ENCODE measurements around the gene MRTFA. TPM values are rescaled to one million over a fixed set of nuclear protein-coding genes. Genes with fewer than 3 reads are reported as not detected.

Gene MRTFA
- total and polyA plus RNA-seq, 10 donors = 17.6 to 138 (median 83.9) TPM

DNA sequence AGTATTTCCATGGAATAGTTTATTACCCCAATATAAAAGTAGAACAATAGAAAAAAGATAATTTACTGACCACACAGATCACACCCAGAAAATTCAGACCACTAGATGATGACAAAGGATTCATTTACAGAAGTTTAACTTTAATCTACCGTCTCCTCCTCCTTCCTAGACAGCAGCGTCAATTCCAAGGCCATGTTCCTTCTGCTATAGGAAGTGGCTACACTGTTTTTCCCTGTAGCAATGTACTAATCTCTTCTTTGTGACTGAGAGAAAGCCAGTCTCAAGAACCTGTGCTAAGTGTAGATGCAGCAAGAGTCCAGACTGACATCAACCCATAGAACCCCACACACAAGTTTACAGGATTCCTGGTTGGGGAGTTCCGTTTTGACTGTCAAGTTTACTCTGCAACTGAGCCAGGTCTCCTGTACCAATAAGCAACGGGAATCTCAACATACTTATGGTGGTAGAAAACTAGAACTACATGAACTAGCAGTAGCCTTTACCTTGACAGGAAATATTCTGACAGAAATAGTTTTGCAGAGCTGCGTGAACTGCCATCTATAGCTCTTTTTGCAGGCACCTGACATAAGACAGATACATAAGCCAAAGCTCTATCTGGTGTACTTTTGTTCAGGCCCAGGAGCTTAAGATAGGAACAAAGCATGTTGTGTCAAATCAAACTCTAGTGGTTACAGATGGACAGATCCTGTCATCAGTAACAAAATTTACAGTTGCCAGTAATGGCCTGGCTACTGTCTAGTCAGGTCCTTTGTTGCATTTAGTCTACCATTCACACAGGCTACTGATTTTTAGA, 42.9 kb downstream of the MRTFA start:
- Histone ChIP-seq H3K4me3 (no peak overlapping the region), H3K27me3 (replicated peaks in 1 of 7) (no peaks in the 10 kb centered on the region), H3K36me3 (peaks cover 0 to 12% (median 0%) of the 10 kb centered on the region in 6 donors), H3K9me3 (no peaks in the 10 kb centered on the region), H3K27ac (peak overlapping the region in 1 of 8 donors; percentile 37), H3K4me1 (peaks cover 0 to 78% (median 47%) of the 10 kb centered on the region in 6 donors)
- DNase-seq = no peak
- TF ChIP-seq POLR2AphosphoS5 (IDR thresholded peaks at IDR 0.05) = no peak
- no peak for TF ChIP-seq CTCF (IDR thresholded peaks at IDR 0.05 in 8 of 11, conservative IDR thresholded peaks at IDR 0.05 in 3 of 11)
- no peak for TF ChIP-seq POLR2A (IDR thresholded peaks at IDR 0.05)
- intact Hi-C loops (cut with DNase I; ENCODE audit: low total_unique reads) = no loop called here
- 60 to 71% (median 64%) methylated on average over 5 of the region's 5 CpGs for WGBS, 5 donors

DNA sequence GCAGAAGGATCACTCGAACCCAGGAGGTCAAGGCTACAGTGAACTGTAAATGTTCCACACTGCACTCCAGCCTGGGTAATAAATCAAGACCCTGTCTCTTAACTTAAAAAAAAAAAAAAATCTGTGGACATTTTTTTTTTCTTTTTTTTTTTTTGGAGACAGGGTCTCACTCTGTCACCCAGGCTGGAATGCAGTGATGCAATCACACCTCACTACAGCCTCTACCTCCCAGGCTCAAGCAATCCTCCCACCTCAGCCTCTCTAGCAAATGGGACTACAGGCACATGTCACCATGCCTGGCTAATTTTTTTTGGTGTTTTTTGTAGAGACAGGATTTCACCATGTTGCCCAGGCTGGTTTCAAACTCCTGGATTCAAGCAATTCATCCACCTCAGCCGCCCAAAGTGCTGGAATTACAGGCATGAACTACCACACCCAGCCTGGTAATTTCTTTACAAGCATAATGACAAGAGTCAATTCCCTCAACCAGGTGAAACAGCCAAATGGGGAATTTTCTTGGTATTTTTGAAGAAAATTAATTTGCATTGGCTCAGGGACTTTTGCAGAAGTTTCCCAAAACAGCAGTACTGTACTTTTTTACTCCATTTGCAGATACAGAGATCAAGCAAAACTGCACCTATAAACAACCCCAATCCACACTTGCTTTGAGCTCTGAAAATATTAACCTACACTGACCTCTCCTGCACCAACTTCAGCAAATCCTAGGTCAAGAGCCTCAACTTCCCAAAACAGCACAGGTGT, 44.0 kb downstream of the MRTFA start:
- TF ChIP-seq POLR2A (IDR thresholded peaks at IDR 0.05) = no peak
- TF ChIP-seq CTCF (IDR thresholded peaks at IDR 0.05 in 8 of 11, conservative IDR thresholded peaks at IDR 0.05 in 3 of 11) = no peak
- no peak for TF ChIP-seq POLR2AphosphoS5 (IDR thresholded peaks at IDR 0.05)
- Histone ChIP-seq H3K36me3 (peaks cover 0 to 14% (median 0%) of the 10 kb centered on the region in 6 donors), H3K4me3 (no peak overlapping the region), H3K9me3 (no peaks in the 10 kb centered on the region), H3K4me1 (peaks cover 0 to 69% (median 43%) of the 10 kb centered on the region in 6 donors), H3K27ac (peak overlapping the region in 1 of 8 donors; percentile 21), H3K27me3 (replicated peaks in 1 of 7) (no peaks in the 10 kb centered on the region)
- WGBS, 5 donors = 65 to 92% (median 83%) methylated on average over 2 of the region's 2 CpGs
- intact Hi-C loops (cut with DNase I; ENCODE audit: low total_unique reads) = no loop called here
- no peak for DNase-seq

DNA sequence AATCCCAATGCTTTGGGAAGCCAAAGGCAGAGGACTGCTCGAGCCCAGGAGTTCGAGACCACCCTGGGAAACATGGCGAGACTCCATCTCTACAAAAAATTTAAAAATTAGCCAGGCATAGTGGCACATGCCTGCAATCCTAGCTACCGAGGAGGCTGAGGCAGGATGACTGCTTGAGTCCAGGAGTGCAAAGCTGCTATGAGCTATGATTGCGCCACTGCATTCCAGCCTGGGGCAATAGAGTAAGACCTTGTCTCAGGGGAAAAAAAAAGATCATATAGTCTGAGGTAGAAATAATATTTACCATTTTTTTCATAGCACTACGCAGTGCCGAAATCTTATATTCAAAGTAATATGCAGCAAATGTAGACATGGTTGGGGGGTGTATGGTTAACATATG, 47.8 kb downstream of the MRTFA start:
- Histone ChIP-seq H3K27me3 (replicated peaks in 1 of 7) (no peaks in the 10 kb centered on the region), H3K4me1 (peaks cover 0 to 32% (median 17%) of the 10 kb centered on the region in 6 donors), H3K4me3 (no peak overlapping the region), H3K36me3 (peaks cover 0 to 39% (median 0%) of the 10 kb centered on the region in 6 donors), H3K27ac (no peak overlapping the region), H3K9me3 (no peaks in the 10 kb centered on the region)
- WGBS, 5 donors = 92 to 99% (median 97%) methylated on average over 7 of the region's 7 CpGs
- TF ChIP-seq CTCF (IDR thresholded peaks at IDR 0.05 in 8 of 11, conservative IDR thresholded peaks at IDR 0.05 in 3 of 11) = no peak
- no peak for TF ChIP-seq POLR2A (IDR thresholded peaks at IDR 0.05)
- TF ChIP-seq POLR2AphosphoS5 (IDR thresholded peaks at IDR 0.05) = no peak
- DNase-seq = no peak
- intact Hi-C loops (cut with DNase I; ENCODE audit: low total_unique reads) = no loop called here

GRCh38 chr22:40586781-40587180, 49.7 kb downstream of the MRTFA start:
- WGBS, 5 donors = 93 to 100% (median 98%) methylated on average over 5 of the region's 5 CpGs
- intact Hi-C loops (cut with DNase I; ENCODE audit: low total_unique reads) = no loop called here

More at GRCh38 chr22:40586781-40587180, 49.7 kb downstream of the MRTFA start:
- Histone ChIP-seq H3K4me1 (peaks cover 0 to 27% (median 6%) of the 10 kb centered on the region in 6 donors), H3K27me3 (replicated peaks in 1 of 7) (no peaks in the 10 kb centered on the region), H3K27ac (no peak overlapping the region), H3K4me3 (no peak overlapping the region), H3K36me3 (peaks cover 0 to 39% (median 0%) of the 10 kb centered on the region in 6 donors), H3K9me3 (no peaks in the 10 kb centered on the region)
- TF ChIP-seq POLR2A (IDR thresholded peaks at IDR 0.05) (no peak), POLR2AphosphoS5 (IDR thresholded peaks at IDR 0.05) (no peak)
- DNase-seq = no peak
